Erythroblast (primary cell): ENCODE results near the gene PTEN.
"Not testable (repeated sequence)": the region's sequence is repeated elsewhere in the genome, so short reads cannot be mapped to it uniquely, and the experiment has no call there.

Experiments
- GATA1 ChIP-seq: IDR thresholded peaks from 2 replicates; pipeline ENCODE4 v1.6.1; 2011; ENCODE audit warnings: low read depth, mild to moderate bottlenecking, control low read depth, low read length, moderate library complexity
- POLR2A ChIP-seq: IDR thresholded peaks from 2 replicates; pipeline ENCODE4 v1.6.1; 2011; ENCODE audit warnings: mild to moderate bottlenecking, low read length

DNA sequence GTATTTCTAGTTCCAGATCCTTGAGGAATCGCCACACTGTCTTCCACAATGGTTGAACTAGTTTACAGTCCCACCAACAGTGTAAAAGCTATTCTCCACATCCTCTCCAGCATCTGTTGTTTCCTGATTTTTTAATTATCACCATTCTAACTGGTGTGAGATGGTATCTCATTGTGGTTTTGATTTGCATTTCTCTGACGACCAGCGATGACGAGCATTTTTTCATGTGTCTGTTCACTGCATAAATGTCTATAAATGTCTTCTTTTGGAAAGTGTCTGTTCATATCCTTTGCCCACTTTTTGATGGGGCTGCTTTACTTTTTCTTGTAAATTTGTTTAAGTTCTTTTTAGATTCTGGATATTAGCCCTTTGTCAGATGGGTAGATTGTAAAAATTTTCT, 7.8 kb upstream of the PTEN start:
- TF ChIP-seq POLR2A, GATA1: not testable (repeated sequence)
